ACHN (cell line): ENCODE data around the gene COL16A1.

ENCODE experiments used
- DNase-seq: peaks from one replicate; pipeline ENCODE4 v3.0.0-alpha.2; 2015
- in situ Hi-C: cut with HindIII; loops from 2 replicates; pipeline ENCODE4 v1.10.0; 2017; ENCODE audit warnings: low sequenced_read_pairs, low pct_ligation_motif_present, low pct_unique_long_range_greater_than_20kb

COL16A1 gene

GRCh38 chr1:31673433-31673832 lies 30.4 kb downstream of the COL16A1 start:
- in situ Hi-C loops: no loop called here
- DNase-seq: no peak

DNA sequence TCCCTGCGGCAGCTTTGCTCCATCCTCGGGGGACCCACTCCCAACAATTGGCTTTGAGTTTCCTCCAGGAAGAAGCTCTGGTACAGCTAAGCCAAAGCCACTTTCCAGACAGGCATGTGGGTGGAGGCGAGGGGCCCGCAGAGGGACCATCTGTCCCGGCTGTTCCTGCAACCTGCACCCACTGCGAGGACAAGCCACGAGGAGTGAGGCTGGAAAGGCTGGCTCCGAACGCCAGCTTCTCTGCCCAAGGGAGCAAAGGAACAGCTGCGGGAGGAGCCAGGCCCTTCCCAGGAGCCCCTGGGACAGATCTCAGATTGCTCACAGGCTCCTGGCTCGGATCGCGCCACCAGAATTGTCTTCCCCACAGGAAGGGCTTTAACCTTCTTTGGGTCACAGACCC lies 30.8 kb downstream of the COL16A1 start:
- DNase-seq: no peak
- in situ Hi-C loops: no loop called here

GRCh38 chr1:31671561-31672201 lies 32.1 kb downstream of the COL16A1 start:
- in situ Hi-C loops: no loop called here
- no peak for DNase-seq

GRCh38 chr1:31671147-31671546 lies 32.7 kb downstream of the COL16A1 start:
- DNase-seq: no peak
- in situ Hi-C loops: no loop called here

DNA sequence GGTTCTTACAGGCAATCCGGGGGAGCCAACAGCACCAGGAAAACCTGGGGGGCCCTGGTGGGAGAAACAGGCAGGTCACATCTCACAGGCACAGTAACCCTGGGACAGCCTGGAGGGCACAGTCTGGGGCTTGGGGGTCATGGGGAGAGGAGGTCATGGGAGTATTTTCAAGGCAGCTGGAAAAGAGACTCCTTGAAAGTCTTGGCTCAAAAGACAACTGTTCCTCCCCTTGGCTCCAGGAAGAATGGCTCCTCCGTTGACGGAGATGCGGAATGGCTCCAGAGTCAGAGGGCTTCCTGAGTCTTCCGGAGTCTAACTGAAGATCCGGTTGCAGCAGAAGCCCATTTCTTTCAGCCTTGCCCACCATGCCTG lies 33.2 kb downstream of the COL16A1 start:
- in situ Hi-C loops: no loop called here
- DNase-seq: no peak

GRCh38 chr1:31669786-31670592 lies 33.8 kb downstream of the COL16A1 start:
- peak; percentile 73 for DNase-seq
- in situ Hi-C loops: no loop called here

GRCh38 chr1:31669433-31669785 lies 34.4 kb downstream of the COL16A1 start:
- in situ Hi-C loops: no loop called here
- no peak for DNase-seq

DNA sequence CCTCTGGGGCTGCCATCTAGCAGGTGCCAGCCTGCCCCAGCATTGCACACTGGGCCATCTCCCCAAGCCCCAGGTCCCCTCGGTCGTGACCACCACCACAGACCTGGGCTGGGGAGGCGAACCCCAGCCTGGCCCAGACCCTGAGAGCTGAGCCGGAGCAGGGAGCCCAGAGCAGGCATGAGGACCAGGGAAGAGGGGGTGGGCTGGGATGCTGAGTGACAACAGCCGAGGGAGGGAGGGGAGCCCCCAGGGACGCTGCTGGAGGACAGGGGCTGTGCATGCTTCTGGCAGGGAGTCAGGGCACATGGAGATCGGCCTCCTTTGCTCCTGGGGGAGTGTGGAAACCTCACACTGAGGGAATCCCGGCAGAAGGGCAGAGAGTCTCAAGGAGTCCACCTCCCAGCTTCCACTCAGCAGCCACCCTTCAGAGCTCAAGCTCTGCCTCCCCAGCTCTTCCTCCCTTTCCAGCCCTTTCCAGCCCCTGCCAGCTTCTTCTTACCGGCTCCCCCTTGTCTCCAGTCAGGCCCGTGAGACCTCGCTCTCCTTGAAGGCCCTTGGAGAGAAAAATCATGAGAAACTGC lies 35.4 kb downstream of the COL16A1 start:
- in situ Hi-C loops: no loop called here
- DNase-seq: no peak

DNA sequence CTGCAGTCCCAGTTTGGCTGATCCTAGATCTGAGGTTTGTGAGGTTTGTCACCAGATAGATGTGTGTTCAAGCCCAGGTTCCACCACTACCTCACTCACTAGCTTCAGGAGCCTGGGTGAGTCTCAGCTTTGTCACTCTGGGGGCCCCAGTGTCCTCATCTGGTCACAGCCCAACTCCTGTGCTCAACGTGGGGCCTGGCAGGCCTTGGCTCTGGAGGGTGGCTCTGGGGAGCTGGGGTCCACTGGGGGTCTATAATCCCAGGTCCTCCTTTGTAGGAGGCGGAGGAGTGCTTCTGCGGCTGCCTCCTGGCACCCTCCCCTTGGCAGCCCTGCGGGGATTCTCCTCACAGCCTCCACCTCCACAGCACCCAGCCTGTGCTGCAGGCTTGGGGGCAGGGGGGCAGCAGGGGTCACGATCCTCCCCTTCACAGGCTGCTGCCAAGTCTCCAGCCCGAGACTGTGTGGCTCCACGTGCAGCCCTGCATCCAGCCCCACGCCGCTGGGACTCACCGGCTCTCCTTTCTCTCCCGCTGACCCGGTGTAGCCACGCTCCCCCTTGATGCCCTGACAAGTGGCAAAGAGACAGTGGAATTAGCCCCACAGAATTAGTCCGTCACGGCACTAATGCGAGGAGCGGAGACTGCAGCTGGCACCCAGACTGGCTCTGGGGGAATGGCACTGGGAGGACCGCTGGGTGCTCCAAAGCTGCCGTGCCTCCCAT lies 36.6 kb downstream of the COL16A1 start:
- no peak for DNase-seq
- in situ Hi-C loops: no loop called here

GRCh38 chr1:31666263-31666963 lies 37.4 kb downstream of the COL16A1 start:
- in situ Hi-C loops: no loop called here
- no peak for DNase-seq

- in situ Hi-C loops: no loop called here
- DNase-seq: no peak
These were observed 38.5 kb downstream of the COL16A1 start for GRCh38 chr1:31665234-31665878.

- in situ Hi-C loops: no loop called here
- DNase-seq: no peak
These were observed 39.3 kb downstream of the COL16A1 start for GRCh38 chr1:31664528-31664927.

DNA sequence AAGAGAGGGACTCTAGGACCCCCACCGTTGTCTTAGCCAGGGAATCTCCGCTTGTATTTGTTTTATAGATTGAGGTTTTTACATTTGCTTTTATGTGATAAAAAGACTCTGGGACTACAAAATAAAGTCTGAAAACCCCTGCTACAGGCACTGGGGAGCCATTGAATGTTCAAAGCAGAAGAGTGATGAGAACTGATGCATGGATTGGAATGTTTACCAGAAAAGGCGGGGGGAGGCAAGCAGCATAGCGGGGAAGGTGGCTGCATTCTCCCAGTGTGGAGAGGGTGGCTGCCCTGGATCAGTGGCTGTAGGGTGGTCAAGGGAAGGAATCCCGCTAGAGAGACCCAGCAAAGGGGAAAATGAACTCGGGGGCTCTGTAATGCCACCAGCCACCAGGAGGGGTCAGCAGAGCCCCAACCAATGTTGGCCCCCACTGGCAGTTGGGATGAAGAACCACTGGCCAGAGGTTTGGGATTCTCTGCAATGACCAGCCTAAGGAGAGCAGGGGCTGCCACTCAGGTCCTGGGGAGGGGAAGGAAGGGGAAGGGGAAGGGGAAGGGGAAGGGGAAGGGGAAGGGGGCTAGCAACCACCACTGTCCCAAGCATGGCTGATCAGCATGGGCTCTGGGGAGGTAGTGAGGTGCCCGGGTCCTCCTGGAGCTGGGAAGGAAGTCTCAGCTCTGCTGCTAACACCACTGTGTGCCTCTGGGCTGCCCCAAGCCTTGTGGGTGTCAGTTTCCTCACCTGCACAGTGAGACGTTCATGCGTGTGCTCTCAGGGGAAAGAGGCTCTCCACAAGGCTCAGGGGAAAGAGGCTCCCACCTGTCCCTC lies 40.0 kb downstream of the COL16A1 start:
- in situ Hi-C loops: no loop called here
- DNase-seq: peak; percentile 34

DNA sequence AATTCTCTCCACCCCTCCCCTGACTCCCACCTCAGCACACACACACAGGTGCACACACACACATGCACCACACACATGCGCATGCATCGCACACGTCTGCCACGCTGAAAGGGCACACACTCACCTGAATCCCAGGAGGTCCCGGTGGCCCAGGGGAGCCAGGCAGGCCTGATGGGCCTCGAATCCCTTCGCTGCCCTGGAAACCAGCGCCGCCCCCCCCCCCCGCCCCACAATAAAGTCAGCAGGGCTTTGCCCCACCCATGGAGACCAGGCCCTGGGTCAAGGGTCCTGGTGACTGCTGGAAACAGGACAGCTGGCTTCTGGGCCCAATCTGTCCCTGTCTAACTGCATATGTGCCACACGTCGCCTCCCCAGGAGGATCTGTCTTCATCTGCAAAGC lies 41.4 kb downstream of the COL16A1 start:
- in situ Hi-C loops: no loop called here
- no peak for DNase-seq

DNA sequence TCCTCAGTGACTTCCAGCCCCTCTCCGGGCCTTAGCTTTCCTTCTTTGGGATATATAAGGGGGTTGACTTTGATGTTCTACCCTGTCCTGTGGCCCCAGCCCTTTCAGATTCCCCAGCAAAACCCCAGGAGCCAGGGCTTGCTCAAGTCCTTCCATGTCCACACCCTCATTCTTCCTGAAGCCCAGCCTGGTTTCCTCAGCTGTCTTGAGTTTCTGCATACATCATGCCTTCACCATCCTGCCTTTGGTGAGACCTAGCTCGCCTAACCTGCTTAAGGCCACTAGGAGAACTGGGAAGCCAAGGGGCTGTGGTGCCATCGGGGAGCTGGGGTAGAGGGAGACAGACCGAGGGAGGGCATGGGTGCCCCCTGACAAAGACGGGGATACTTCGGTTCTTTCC lies 42.0 kb downstream of the COL16A1 start:
- in situ Hi-C loops: no loop called here
- DNase-seq: no peak

DNA sequence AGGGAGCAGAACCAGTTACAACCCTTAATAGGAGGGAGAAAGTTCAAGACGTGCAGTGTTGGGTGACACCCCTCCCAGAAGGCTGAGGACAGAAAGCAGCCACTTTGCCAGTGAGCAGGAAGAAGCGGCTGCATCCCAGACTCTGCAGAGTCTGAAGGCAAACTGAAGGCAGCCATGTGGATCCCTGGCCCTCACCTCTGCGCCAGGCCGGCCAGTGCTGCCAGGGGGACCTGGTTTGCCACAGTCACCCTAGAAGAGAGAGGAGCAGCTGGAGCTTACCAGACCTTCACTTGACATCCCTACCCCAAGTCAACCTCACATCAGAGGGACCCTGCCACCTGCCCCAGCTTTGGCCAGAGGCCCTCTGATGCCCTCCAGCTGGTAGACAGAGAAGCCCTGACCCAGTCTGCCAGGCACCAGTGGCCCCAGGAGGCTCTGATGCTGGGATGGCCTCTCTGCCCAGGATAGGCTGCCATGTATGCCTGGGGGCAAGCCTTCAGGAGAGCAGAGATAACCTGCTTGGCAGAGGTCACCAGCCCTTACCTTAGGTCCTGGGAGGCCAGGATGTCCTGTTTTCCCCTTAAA lies 42.9 kb downstream of the COL16A1 start:
- in situ Hi-C loops: no loop called here
- DNase-seq: no peak

- DNase-seq: no peak
- in situ Hi-C loops: no loop called here
These were observed 43.9 kb downstream of the COL16A1 start for GRCh38 chr1:31659889-31660288.
